Breast epithelium (tissue), 4 donors: Measurements from ENCODE around the gene PDSS2. TPM values are rescaled to one million over a fixed set of nuclear protein-coding genes. Genes with fewer than 3 reads are reported as not detected.

Source experiments
- DNase-seq, 2 donors: peaks; one replicate each; pipeline ENCODE4 v3.0.0-alpha.2; 2019; ENCODE audit warnings: low spot score in 2 of 2
- H3K27ac ChIP-seq, 2 donors: fragments of 200-600 bp; sonication (generic) in 1 of 2; one replicate each; pipeline ENCODE4 v1.5.1; 2016 to 2019; ENCODE audit warnings: mild to moderate bottlenecking in 1 of 2
- H3K27me3 ChIP-seq, 2 donors: fragments of 200-600 bp; sonication (generic) in 1 of 2; one replicate each; pipeline versions ENCODE4 v1.5.1 to v1.6.0; 2017 to 2019; ENCODE audit warnings: control low read depth in 1 of 2, mild to moderate bottlenecking in 1 of 2
- H3K36me3 ChIP-seq: fragments of 200-600 bp; one replicate; pipeline ENCODE4 v1.5.1; 2019
- H3K4me1 ChIP-seq, 2 donors: fragments of 200-600 bp; sonication (generic); one replicate each; pipeline ENCODE4 v1.5.1; 2016 to 2019; ENCODE audit warnings: control low read depth in 1 of 2
- H3K4me3 ChIP-seq, 3 donors: fragments of 200-600 bp; sonication (generic); 1 replicate in 2 of 3; 2 replicates in 1 of 3; pipeline ENCODE4 v1.5.1; 2016 to 2019; ENCODE audit warnings: mild to moderate bottlenecking in 3 of 3, moderate library complexity in 2 of 3
- H3K9me3 ChIP-seq, 2 donors: fragments of 200-600 bp; sonication (generic) in 1 of 2; one replicate each; pipeline ENCODE4 v1.5.1; 2016 to 2019; ENCODE audit warnings: control low read depth in 1 of 2
- CTCF ChIP-seq, 3 donors: fragments of 450-650 bp; IDR thresholded peaks; one replicate each; pipeline ENCODE4 v1.5.1; 2016 to 2017; ENCODE audit warnings: antibody characterized with exemption in 3 of 3, mild to moderate bottlenecking in 3 of 3, moderate library complexity in 3 of 3
- POLR2A ChIP-seq: fragments of 450-650 bp; IDR thresholded peaks from one replicate; pipeline ENCODE4 v1.6.1; 2016; ENCODE audit warnings: antibody characterized with exemption, mild to moderate bottlenecking, moderate library complexity
- POLR2AphosphoS5 ChIP-seq, 3 donors: sonication (generic); formaldehyde crosslinking; IDR thresholded peaks; one replicate each; pipeline ENCODE4 v1.6.1; 2017; ENCODE audit warnings: antibody characterized with exemption in 3 of 3
- intact Hi-C: fragments of 100-400 bp; cut with DNase I; formaldehyde crosslinking; loops from one replicate; pipeline ENCODE4 v1.15.1; 2023; ENCODE audit warnings: low total_unique reads
- total RNA-seq, 3 donors: library from RNA; depleted of rRNA; stranded (reverse); fragments of >200 nt; gene quantifications; one replicate each; pipeline ENCODE4 v1.1.0, GENCODE V29; 2016

PDSS2 gene
- total RNA-seq, 3 donors from 2014 or later = 6.9 to 13.5 (median 11.1) TPM

- Histone ChIP-seq H3K36me3 (no peaks in the 10 kb centered on the region), H3K4me3 (no peak overlapping the region), H3K27me3 (no peaks in the 10 kb centered on the region), H3K27ac (no peak overlapping the region), H3K4me1 (no peaks in the 10 kb centered on the region), H3K9me3 (peaks cover 15 to 19% of the 10 kb centered on the region in 2 donors)
- no peak for DNase-seq
- intact Hi-C loops = no loop called here
- TF ChIP-seq POLR2AphosphoS5 (IDR thresholded peaks at IDR 0.05) (no peak), POLR2A (no peak), CTCF (IDR thresholded peaks at IDR 0.05) (no peak)
Measured at GRCh38 chr6:107399935-107400334, 59.4 kb downstream of the PDSS2 start.

- Histone ChIP-seq H3K27me3 (no peaks in the 10 kb centered on the region), H3K27ac (no peak overlapping the region), H3K9me3 (peaks cover 17 to 34% of the 10 kb centered on the region in 2 donors), H3K36me3 (no peaks in the 10 kb centered on the region), H3K4me3 (no peak overlapping the region), H3K4me1 (no peaks in the 10 kb centered on the region)
- no peak for DNase-seq
- intact Hi-C loops = no loop called here
- TF ChIP-seq CTCF (IDR thresholded peaks at IDR 0.05) (no peak), POLR2A (no peak), POLR2AphosphoS5 (IDR thresholded peaks at IDR 0.05) (no peak)
Measured at GRCh38 chr6:107398001-107398400, 61.4 kb downstream of the PDSS2 start.

GRCh38 chr6:107396211-107396610, 63.2 kb downstream of the PDSS2 start:
- H3K36me3 ChIP-seq = no peaks in the 10 kb centered on the region
- no peak overlapping the region for H3K4me3 ChIP-seq
- H3K27ac ChIP-seq = no peak overlapping the region
- H3K27me3 ChIP-seq = no peaks in the 10 kb centered on the region
- intact Hi-C loops = no loop called here
- DNase-seq = no peak
- peaks cover 6 to 21% of the 10 kb centered on the region in 2 donors for H3K9me3 ChIP-seq
- H3K4me1 ChIP-seq = no peaks in the 10 kb centered on the region
- TF ChIP-seq POLR2AphosphoS5 (IDR thresholded peaks at IDR 0.05) = no peak
- TF ChIP-seq POLR2A = no peak
- TF ChIP-seq CTCF (IDR thresholded peaks at IDR 0.05) = no peak

GRCh38 chr6:107392069-107392468, 67.3 kb downstream of the PDSS2 start:
- intact Hi-C loops = no loop called here
- Histone ChIP-seq H3K36me3 (no peaks in the 10 kb centered on the region), H3K4me3 (no peak overlapping the region), H3K27ac (no peak overlapping the region), H3K9me3 (peaks cover 5 to 18% of the 10 kb centered on the region in 2 donors), H3K4me1 (no peaks in the 10 kb centered on the region), H3K27me3 (no peaks in the 10 kb centered on the region)
- TF ChIP-seq POLR2A (no peak), CTCF (IDR thresholded peaks at IDR 0.05) (no peak), POLR2AphosphoS5 (IDR thresholded peaks at IDR 0.05) (no peak)
- DNase-seq = no peak

- Histone ChIP-seq H3K4me1 (no peaks in the 10 kb centered on the region), H3K36me3 (no peaks in the 10 kb centered on the region), H3K4me3 (no peak overlapping the region), H3K27ac (no peak overlapping the region), H3K9me3 (peaks cover 5 to 18% of the 10 kb centered on the region in 2 donors), H3K27me3 (no peaks in the 10 kb centered on the region)
- intact Hi-C loops = no loop called here
- no peak for TF ChIP-seq POLR2A
- no peak for TF ChIP-seq POLR2AphosphoS5 (IDR thresholded peaks at IDR 0.05)
- TF ChIP-seq CTCF (IDR thresholded peaks at IDR 0.05) = no peak
- no peak for DNase-seq
Measured at GRCh38 chr6:107390685-107391435, 68.5 kb downstream of the PDSS2 start.
